Measurements from ENCODE around the gene FGFR1OP2. TPM values are rescaled to one million over a fixed set of nuclear protein-coding genes. Genes with fewer than 3 reads are reported as not detected.

FGFR1OP2 gene
- total and polyA plus RNA-seq, 2 of the 8 experiments (the other 6 are each of a cell fraction or from before 2014, with no cell fraction given), result 8.8 to 34.4 TPM

GRCh38 chr12:27014085-27014858 is 76.0 kb downstream of the FGFR1OP2 start, which contains the start of gene TM7SF3 (continued):
- TF ChIP-seq CHD7 (IDR thresholded peaks at IDR 0.05; ENCODE audit: insufficient replicate concordance, low read length), result no peak
- TF ChIP-seq TBP (IDR thresholded peaks at IDR 0.05; ENCODE audit: low read depth, low read length), result no peak; the same call in 1 of the 2 replicates
